H9 (cell line): Measurements from ENCODE around the gene ARHGEF39. TPM values are rescaled to one million over a fixed set of nuclear protein-coding genes. Genes with fewer than 3 reads are reported as not detected.

Experiments used
- DNase-seq: peaks from one replicate; pipeline ENCODE4 v3.0.0-alpha.2; 2017
- H2AFZ ChIP-seq: one replicate; pipeline ENCODE4 v1.6.1; 2013; ENCODE audit warnings: mild to moderate bottlenecking, low read length, control low read depth, moderate library complexity
- H2AK5ac ChIP-seq: 2 replicates; pipeline ENCODE4 v1.6.1; 2013; ENCODE audit warnings: low read length, control low read depth, mixed read lengths; ENCODE audit not compliant: insufficient read length
- H2BK120ac ChIP-seq: one replicate; pipeline ENCODE4 v1.6.1; 2013; ENCODE audit warnings: low read depth, mild to moderate bottlenecking, low read length, control low read depth, inconsistent platforms; ENCODE audit not compliant: poor library complexity, severe bottlenecking
- H2BK12ac ChIP-seq: 2 replicates; pipeline ENCODE4 v1.6.1; 2013; ENCODE audit warnings: low read length, control low read depth, mixed read lengths, low read depth; ENCODE audit not compliant: insufficient read length
- H2BK15ac ChIP-seq: 2 replicates; pipeline ENCODE4 v1.6.1; 2013; ENCODE audit warnings: low read depth, low read length, control low read depth
- H2BK20ac ChIP-seq: one replicate; pipeline ENCODE4 v1.6.1; 2013; ENCODE audit warnings: low read depth, mild to moderate bottlenecking, low read length, control low read depth, inconsistent platforms; ENCODE audit not compliant: poor library complexity, severe bottlenecking
- H2BK5ac ChIP-seq: 2 replicates; pipeline ENCODE4 v1.6.1; 2013; ENCODE audit warnings: low read length, control low read depth, mixed read lengths; ENCODE audit not compliant: insufficient read length
- H3K14ac ChIP-seq: 2 replicates; pipeline ENCODE4 v1.6.1; 2013; ENCODE audit warnings: low read length, control low read depth; ENCODE audit not compliant: insufficient read depth
- H3K18ac ChIP-seq: 2 replicates; pipeline ENCODE4 v1.6.1; 2013; ENCODE audit warnings: low read depth, mild to moderate bottlenecking, mixed read lengths, low read length, control low read depth; ENCODE audit not compliant: insufficient read length
- H3K23ac ChIP-seq: 2 replicates; pipeline ENCODE4 v1.6.1; 2013; ENCODE audit warnings: low read length, control low read depth, mixed read lengths, low read depth; ENCODE audit not compliant: insufficient read length
- H3K23me2 ChIP-seq: 2 replicates; pipeline ENCODE4 v1.6.1; 2013; ENCODE audit warnings: low read depth, mild to moderate bottlenecking, mixed read lengths, low read length, control low read depth; ENCODE audit not compliant: insufficient read length, poor library complexity, severe bottlenecking
- H3K27ac ChIP-seq: 2 replicates; pipeline ENCODE4 v1.5.1; 2013; ENCODE audit warnings: low read length, control low read depth, mixed read lengths, low read depth; ENCODE audit not compliant: insufficient read length
- H3K27me3 ChIP-seq: 2 replicates; pipeline ENCODE4 v1.6.1; 2013; ENCODE audit warnings: low read length, control low read depth, inconsistent platforms; ENCODE audit not compliant: insufficient read depth
- H3K4ac ChIP-seq: 2 replicates; pipeline ENCODE4 v1.6.1; 2013; ENCODE audit warnings: low read depth, mild to moderate bottlenecking, control low read depth, inconsistent platforms, low read length, moderate library complexity
- H3K4me1 ChIP-seq: 2 replicates; pipeline ENCODE4 v1.6.1; 2013; ENCODE audit warnings: low read length, control low read depth, inconsistent platforms; ENCODE audit not compliant: insufficient read depth
- H3K4me2 ChIP-seq: 2 replicates; pipeline ENCODE4 v1.6.1; 2013; ENCODE audit warnings: low read length, control low read depth, mixed read lengths; ENCODE audit not compliant: insufficient read length, insufficient read depth
- H3K56ac ChIP-seq: 2 replicates; pipeline ENCODE4 v1.6.1; 2013; ENCODE audit warnings: low read depth, mild to moderate bottlenecking, mixed read lengths, low read length, control low read depth; ENCODE audit not compliant: insufficient read length
- H3K79me1 ChIP-seq: 2 replicates; pipeline ENCODE4 v1.6.1; 2013; ENCODE audit warnings: low read depth, mild to moderate bottlenecking, moderate library complexity, low read length, control low read depth, inconsistent platforms; ENCODE audit not compliant: insufficient read depth, poor library complexity, severe bottlenecking
- H3K79me2 ChIP-seq: 2 replicates; pipeline ENCODE4 v1.6.1; 2013; ENCODE audit warnings: low read length, control low read depth, inconsistent platforms; ENCODE audit not compliant: insufficient read depth
- H3K9ac ChIP-seq: 2 replicates; pipeline ENCODE4 v1.6.1; 2013; ENCODE audit warnings: low read length, control low read depth, mixed read lengths; ENCODE audit not compliant: insufficient read length; ENCODE audit errors: extremely low read depth
- H3K9me3 ChIP-seq: one replicate; pipeline ENCODE4 v1.6.1; 2013; ENCODE audit warnings: low read depth, low read length, inconsistent platforms; ENCODE audit not compliant: control insufficient read depth
- H3T11ph ChIP-seq: one replicate; pipeline ENCODE4 v1.6.1; 2013; ENCODE audit warnings: mild to moderate bottlenecking, low read length, control low read depth, inconsistent platforms
- H4K20me1 ChIP-seq: one replicate; pipeline ENCODE4 v1.6.1; 2013; ENCODE audit not compliant: control insufficient read depth, insufficient read length, insufficient read depth
- H4K5ac ChIP-seq: 2 replicates; pipeline ENCODE4 v1.6.1; 2013; ENCODE audit warnings: low read depth, mild to moderate bottlenecking, mixed read lengths, low read length, control low read depth; ENCODE audit not compliant: insufficient read length
- H4K8ac ChIP-seq: replicated peaks from 2 replicates; pipeline ENCODE4 v1.6.1; 2013; ENCODE audit warnings: low read length, control low read depth, mixed read lengths, low read depth; ENCODE audit not compliant: insufficient read length
- H4K91ac ChIP-seq: 2 replicates; pipeline ENCODE4 v1.6.1; 2013; ENCODE audit warnings: low read depth, mild to moderate bottlenecking, moderate library complexity, mixed read lengths, low read length, control low read depth; ENCODE audit not compliant: insufficient read length
- H3K27ac Mint-ChIP-seq, 3 experiments: 2 replicates in 2 of 3; 3 replicates in 1 of 3; pipeline ENCODE4 v1.8.0; 2020 to 2021; ENCODE audit warnings: mixed read lengths in 3 of 3, mild to moderate bottlenecking in 1 of 3, moderate library complexity in 1 of 3
- H3K27me3 Mint-ChIP-seq: 2 replicates; pipeline ENCODE4 v1.8.0; 2021; ENCODE audit warnings: low read depth, mild to moderate bottlenecking, moderate library complexity, mixed read lengths
- H3K36me3 Mint-ChIP-seq, 3 experiments: 2 replicates in 2 of 3; 3 replicates in 1 of 3; pipeline ENCODE4 v1.8.0; 2020 to 2021; ENCODE audit warnings: low read depth in 3 of 3, mixed read lengths in 3 of 3; ENCODE audit not compliant: insufficient read depth in 1 of 3
- H3K4me1 Mint-ChIP-seq, 2 experiments: 2 replicates each; pipeline ENCODE4 v1.8.0; 2020; ENCODE audit warnings: mixed read lengths in 2 of 2
- H3K4me3 Mint-ChIP-seq, 2 experiments: 2 replicates in 1 of 2; 3 replicates in 1 of 2; pipeline ENCODE4 v1.8.0; 2020 to 2021; ENCODE audit warnings: mild to moderate bottlenecking in 2 of 2, mixed read lengths in 2 of 2, moderate library complexity in 1 of 2
- H3K9me3 Mint-ChIP-seq, 2 experiments: 2 replicates in 1 of 2; 3 replicates in 1 of 2; pipeline ENCODE4 v1.8.0; 2020; ENCODE audit warnings: mild to moderate bottlenecking in 2 of 2, mixed read lengths in 2 of 2, moderate library complexity in 1 of 2
- WGBS: extraction: QIAGEN DNeasy Blood & Tissue Kit; methylation state at CpG from one replicate; pipeline ENCODE4 v1.1.7; 2013; ENCODE audit warnings: missing lambda C conversion rate, low lambda C conversion rate, mixed read lengths; ENCODE audit not compliant: insufficient read length; ENCODE audit errors: extremely low coverage; 5-methylcytosine and 5-hydroxymethylcytosine counted together
- total RNA-seq: library from RNA; stranded (reverse); gene quantifications from 2 replicates; pipeline ENCODE4 v1.2.1, GENCODE V29; 2021
- TF ChIP-seq, protein P1 (sequence below): fragments of 200-600 bp; sonication (generic); conservative IDR thresholded peaks from 3 replicates; pipeline ENCODE4 v1.8.0; 2021; ENCODE audit warnings: antibody characterized with exemption, mild to moderate bottlenecking

ARHGEF39 gene
- total RNA-seq, 1 experiment from 2014 or later: 24.4 TPM

DNA sequence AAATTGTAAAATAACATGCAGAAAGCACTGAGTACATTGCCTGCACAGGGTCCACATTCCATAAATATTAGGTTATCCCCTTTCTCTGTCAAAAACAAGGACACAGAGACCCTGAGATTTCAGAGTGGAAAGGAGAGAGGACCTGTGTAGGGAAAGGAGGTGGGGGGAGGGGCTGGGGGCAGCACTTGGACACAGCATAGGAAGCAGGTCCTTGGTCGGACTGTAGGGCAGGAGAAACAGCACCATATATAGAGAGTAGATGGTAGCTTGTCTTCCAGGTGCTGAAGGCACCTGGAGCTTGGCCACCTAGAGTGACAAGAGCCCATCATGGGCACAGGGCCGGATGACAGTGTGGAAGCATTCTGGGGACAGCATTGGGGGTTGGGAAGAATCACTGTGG, 22.3 kb upstream of the ARHGEF39 start:
- H3K27ac Mint-ChIP-seq: peak overlapping the region in 1 of 3 experiments; percentile 74; a peak in 2 of 7 replicates
- Histone ChIP-seq H2BK5ac (no peak overlapping the region), H3K23ac (no peak overlapping the region), H4K5ac (no peak overlapping the region), H4K8ac (no peak overlapping the region), H3T11ph (no peak overlapping the region), H3K4me2 (no peak overlapping the region), H3K79me2 (no peaks in the 10 kb centered on the region; the same call in 1 of the 2 replicates), H3K27ac (no peak overlapping the region), H4K20me1 (no peaks in the 10 kb centered on the region), H3K27me3 (no peaks in the 10 kb centered on the region), H3K23me2 (peaks cover 6% of the 10 kb centered on the region), H3K4ac (no peak overlapping the region), H3K56ac (no peak overlapping the region), H2BK120ac (no peak overlapping the region), H4K91ac (no peak overlapping the region), H3K4me1 (peaks cover 3% of the 10 kb centered on the region), H3K9me3 (no peaks in the 10 kb centered on the region), H2AK5ac (no peak overlapping the region), H2BK15ac (no peak overlapping the region), H3K79me1 (no peaks in the 10 kb centered on the region), H3K18ac (no peak overlapping the region), H2BK12ac (no peak overlapping the region), H2AFZ (no peak overlapping the region), H3K14ac (no peak overlapping the region), H3K9ac (no peak overlapping the region), H2BK20ac (no peak overlapping the region)
- H3K36me3 Mint-ChIP-seq: peaks cover 38 to 64% (median 59%) of the 10 kb centered on the region in 3 experiments
- H3K4me3 Mint-ChIP-seq: peak overlapping the region; percentile 37 to 66; a peak in 4 of 5 replicates
- peaks cover 27 to 30% of the 10 kb centered on the region in 2 experiments for H3K4me1 Mint-ChIP-seq
- DNase-seq: no peak
- WGBS: no CpG with 5 or more reads among the region's 2 CpGs
- H3K9me3 Mint-ChIP-seq: peaks cover 0 to 2% of the 10 kb centered on the region in 2 experiments; a peak in 2 of 5 replicates
- TF ChIP-seq, protein P1, sequence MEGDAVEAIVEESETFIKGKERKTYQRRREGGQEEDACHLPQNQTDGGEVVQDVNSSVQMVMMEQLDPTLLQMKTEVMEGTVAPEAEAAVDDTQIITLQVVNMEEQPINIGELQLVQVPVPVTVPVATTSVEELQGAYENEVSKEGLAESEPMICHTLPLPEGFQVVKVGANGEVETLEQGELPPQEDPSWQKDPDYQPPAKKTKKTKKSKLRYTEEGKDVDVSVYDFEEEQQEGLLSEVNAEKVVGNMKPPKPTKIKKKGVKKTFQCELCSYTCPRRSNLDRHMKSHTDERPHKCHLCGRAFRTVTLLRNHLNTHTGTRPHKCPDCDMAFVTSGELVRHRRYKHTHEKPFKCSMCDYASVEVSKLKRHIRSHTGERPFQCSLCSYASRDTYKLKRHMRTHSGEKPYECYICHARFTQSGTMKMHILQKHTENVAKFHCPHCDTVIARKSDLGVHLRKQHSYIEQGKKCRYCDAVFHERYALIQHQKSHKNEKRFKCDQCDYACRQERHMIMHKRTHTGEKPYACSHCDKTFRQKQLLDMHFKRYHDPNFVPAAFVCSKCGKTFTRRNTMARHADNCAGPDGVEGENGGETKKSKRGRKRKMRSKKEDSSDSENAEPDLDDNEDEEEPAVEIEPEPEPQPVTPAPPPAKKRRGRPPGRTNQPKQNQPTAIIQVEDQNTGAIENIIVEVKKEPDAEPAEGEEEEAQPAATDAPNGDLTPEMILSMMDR: no peak
- no peaks in the 10 kb centered on the region; the same call in 1 of the 2 replicates for H3K27me3 Mint-ChIP-seq
